ENCODE measurements around the gene TFG. TPM values are rescaled to one million over a fixed set of nuclear protein-coding genes. Genes with fewer than 3 reads are reported as not detected.

Gene TFG
- total RNA-seq, 1 donor from 2014 or later, result 44.5 TPM

DNA sequence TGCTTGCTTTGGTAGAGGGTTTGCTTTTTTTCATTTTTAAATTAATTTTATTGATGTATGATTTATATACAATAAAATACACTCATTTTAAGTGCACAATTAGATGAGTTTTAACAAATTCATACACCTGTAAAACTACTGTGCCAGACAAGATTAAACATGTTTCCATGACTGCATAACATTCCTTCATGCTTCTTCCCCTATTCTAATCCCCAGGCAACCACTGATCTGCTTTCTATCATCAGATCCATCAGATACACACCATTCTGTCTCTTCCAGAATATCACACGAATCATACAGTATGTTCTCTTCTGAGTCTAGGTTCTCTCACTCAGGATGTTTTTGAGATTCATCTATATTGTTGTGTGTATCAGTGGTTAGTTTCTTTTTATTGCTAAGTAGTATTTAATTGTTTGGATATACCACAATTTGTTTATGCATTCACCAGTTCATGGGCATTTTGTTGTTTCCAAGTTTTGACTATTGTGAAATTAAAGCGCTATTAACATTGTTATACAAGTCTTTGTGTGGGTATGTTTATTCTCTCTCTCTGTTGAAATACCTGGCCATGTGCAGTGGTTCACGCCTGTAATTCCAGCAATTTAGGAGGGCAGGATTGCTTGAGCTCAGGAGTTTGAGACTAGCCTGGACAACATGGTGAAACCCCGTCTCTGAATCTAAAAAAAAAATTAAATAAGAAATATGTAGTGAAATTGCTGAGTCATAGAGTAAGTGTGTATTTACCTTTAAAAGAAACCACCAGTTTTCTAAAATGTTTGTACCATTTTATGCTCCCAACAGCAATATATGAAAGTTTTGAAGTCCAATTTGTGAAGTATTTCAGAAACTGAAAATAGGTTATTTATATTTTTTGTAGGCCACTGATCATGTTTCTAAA lies 7.0 kb upstream of the TFG start:
- CTCF ChIA-PET, result no interaction called here
- DNase-seq (no peak), ATAC-seq (ENCODE audit: low read depth) (no peak)
- Mint-ChIP-seq H3K27ac (no peak overlapping the region), H3K36me3 (ENCODE audit: low read depth) (no peaks in the 10 kb centered on the region), H3K4me1 (no peaks in the 10 kb centered on the region), H3K27me3 (peaks cover 47% of the 10 kb centered on the region), H3K4me3 (no peak overlapping the region), H3K9me3 (no peaks in the 10 kb centered on the region)
- TF ChIP-seq, protein P1, sequence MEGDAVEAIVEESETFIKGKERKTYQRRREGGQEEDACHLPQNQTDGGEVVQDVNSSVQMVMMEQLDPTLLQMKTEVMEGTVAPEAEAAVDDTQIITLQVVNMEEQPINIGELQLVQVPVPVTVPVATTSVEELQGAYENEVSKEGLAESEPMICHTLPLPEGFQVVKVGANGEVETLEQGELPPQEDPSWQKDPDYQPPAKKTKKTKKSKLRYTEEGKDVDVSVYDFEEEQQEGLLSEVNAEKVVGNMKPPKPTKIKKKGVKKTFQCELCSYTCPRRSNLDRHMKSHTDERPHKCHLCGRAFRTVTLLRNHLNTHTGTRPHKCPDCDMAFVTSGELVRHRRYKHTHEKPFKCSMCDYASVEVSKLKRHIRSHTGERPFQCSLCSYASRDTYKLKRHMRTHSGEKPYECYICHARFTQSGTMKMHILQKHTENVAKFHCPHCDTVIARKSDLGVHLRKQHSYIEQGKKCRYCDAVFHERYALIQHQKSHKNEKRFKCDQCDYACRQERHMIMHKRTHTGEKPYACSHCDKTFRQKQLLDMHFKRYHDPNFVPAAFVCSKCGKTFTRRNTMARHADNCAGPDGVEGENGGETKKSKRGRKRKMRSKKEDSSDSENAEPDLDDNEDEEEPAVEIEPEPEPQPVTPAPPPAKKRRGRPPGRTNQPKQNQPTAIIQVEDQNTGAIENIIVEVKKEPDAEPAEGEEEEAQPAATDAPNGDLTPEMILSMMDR (IDR thresholded peaks at IDR 0.05), result no peak
- intact Hi-C loops (cut with micrococcal nuclease), result no loop called here
- POLR2A ChIA-PET, result no interaction called here

DNA sequence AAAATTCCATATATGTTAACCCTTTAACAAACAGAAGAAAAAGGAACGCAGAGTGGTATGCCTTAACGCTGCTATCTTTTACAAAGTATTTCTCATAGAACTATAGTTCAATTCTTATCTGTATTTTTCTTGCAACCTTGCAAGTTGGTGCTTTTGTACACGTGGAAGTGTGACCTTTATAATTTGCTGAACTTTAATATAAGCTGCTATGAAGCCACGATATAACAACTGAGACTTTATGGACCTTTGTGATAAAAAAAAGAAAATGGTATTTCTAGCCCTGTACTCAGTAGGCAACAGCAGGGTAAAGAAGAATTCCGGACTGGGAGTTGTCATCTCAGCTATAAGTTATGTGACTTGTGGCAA lies 6.3 kb upstream of the TFG start:
- no peaks in the 10 kb centered on the region for H3K36me3 Mint-ChIP-seq (ENCODE audit: low read depth)
- ChIA-PET CTCF (no interaction called here), POLR2A (no interaction called here)
- H3K27me3 Mint-ChIP-seq, result peaks cover 41% of the 10 kb centered on the region
- no peaks in the 10 kb centered on the region for H3K4me1 Mint-ChIP-seq
- no peak overlapping the region for H3K27ac Mint-ChIP-seq
- intact Hi-C loops (cut with micrococcal nuclease), result no loop called here
- DNase-seq (no peak), ATAC-seq (ENCODE audit: low read depth) (no peak)
- no peak overlapping the region for H3K4me3 Mint-ChIP-seq
- H3K9me3 Mint-ChIP-seq, result no peaks in the 10 kb centered on the region
- TF ChIP-seq, protein P1 (IDR thresholded peaks at IDR 0.05), result no peak

DNA sequence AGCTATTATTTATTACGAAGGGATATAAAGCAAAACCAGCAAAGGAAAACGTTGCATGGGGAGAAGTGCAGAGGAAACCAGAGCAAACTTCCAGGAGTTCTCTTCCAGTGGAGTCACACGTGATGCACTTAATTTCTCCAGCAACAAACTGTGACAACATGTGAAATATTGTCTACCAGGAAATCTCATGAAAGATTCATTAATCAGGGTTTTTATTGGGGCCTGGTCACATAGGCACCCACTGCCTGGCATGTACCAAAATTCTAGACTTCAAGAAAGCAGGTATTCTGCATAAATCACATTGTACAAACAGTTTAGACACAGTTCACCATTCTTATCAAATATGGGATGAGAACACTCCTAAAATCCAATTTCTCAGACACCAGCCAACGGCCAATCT lies 5.4 kb upstream of the TFG start:
- DNase-seq (no peak), ATAC-seq (ENCODE audit: low read depth) (no peak)
- Mint-ChIP-seq H3K27me3 (peaks cover 35% of the 10 kb centered on the region), H3K4me1 (peaks cover 5% of the 10 kb centered on the region), H3K4me3 (no peak overlapping the region), H3K27ac (no peak overlapping the region), H3K9me3 (no peaks in the 10 kb centered on the region), H3K36me3 (ENCODE audit: low read depth) (peaks cover 2% of the 10 kb centered on the region)
- ChIA-PET POLR2A (no interaction called here), CTCF (no interaction called here)
- TF ChIP-seq, protein P1 (IDR thresholded peaks at IDR 0.05), result no peak
- intact Hi-C loops (cut with micrococcal nuclease), result no loop called here

DNA sequence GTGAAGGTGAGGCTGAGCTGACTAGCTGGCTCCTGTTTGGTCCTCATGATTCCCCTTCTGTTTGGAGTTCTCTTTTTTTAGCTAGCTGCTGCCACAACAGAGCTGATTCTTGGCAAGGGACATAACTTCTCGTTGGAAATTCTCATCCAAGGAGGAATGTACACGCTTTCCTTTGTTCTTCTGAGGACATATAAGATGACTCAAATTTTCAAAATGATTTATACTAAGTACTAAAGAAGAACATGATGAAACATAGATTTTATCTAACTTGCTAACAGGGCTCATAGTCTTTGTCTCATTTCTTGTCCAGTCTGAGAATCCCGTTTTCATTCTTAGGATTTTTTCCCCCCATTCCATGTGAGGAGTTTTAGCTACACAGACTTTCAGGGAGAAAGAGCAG lies 2.9 kb upstream of the TFG start:
- H3K4me3 Mint-ChIP-seq, result no peak overlapping the region

DNA sequence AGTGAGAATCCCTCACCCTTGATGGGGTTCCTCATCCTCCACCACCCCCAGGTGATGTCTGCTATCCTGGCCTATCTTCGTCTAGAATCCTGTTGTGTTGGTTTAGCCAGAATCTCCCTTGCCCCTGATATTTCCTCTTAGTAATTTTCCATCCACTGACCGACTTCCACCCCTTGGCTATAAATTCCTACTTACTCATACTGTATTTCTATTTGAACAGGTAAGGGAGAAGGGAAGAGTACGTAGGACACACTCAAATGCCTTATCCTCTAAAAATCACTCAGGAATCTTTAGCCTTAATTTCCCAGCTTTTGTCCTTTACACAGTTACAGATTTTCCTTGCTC lies 678 bp upstream of the TFG start:
- H3K4me1 Mint-ChIP-seq, result peaks cover 36% of the 10 kb centered on the region
- H3K4me3 Mint-ChIP-seq, result peak overlapping the region; percentile 88
- no peaks in the 10 kb centered on the region for H3K9me3 Mint-ChIP-seq
- ATAC-seq (ENCODE audit: low read depth), result no peak
- H3K27ac Mint-ChIP-seq, result peak overlapping the region; percentile 92
- POLR2A ChIA-PET, result interaction anchor here (0.7 to 4.0 kb wide), 4 partner anchors 54 to 865 kb away, joined by 4 to 18 read pairs (median 7); partner anchors contain the start of genes LNP1, PCNP, TBC1D23 and TOMM70
- CTCF ChIA-PET, result interaction anchor here (1.3 kb wide), 1 partner anchor 58 kb away, joined by 3 read pairs; no protein-coding TSS in a partner anchor
- DNase-seq, result no peak
- peaks cover 18% of the 10 kb centered on the region for H3K27me3 Mint-ChIP-seq
- intact Hi-C loops (cut with micrococcal nuclease), result loop anchor here (2.0 to 5.0 kb wide), 5 partner anchors 58 to 968 kb away; partner anchors contain the start of genes CMSS1 and ZBTB11
- H3K36me3 Mint-ChIP-seq (ENCODE audit: low read depth), result peaks cover 20% of the 10 kb centered on the region
- TF ChIP-seq, protein P1 (IDR thresholded peaks at IDR 0.05), result no peak

More for the DNA sequence above, 2.9 kb upstream of the TFG start:
- POLR2A ChIA-PET, result no interaction called here
- peaks cover 24% of the 10 kb centered on the region for H3K27me3 Mint-ChIP-seq
- TF ChIP-seq, protein P1 (IDR thresholded peaks at IDR 0.05), result no peak
- no peak overlapping the region for H3K27ac Mint-ChIP-seq
- intact Hi-C loops (cut with micrococcal nuclease), result loop anchor here (5.0 kb wide), 1 partner anchor 664 kb away; no protein-coding TSS in a partner anchor
- CTCF ChIA-PET, result no interaction called here
- H3K36me3 Mint-ChIP-seq (ENCODE audit: low read depth), result peaks cover 11% of the 10 kb centered on the region
- ATAC-seq (ENCODE audit: low read depth) (no peak), DNase-seq (no peak)
- H3K9me3 Mint-ChIP-seq, result no peaks in the 10 kb centered on the region
- H3K4me1 Mint-ChIP-seq, result peaks cover 23% of the 10 kb centered on the region
